Measurements from ENCODE around the gene PRXL2B.
"Not testable (repeated sequence)": the region's sequence is repeated elsewhere in the genome, so short reads cannot be mapped to it uniquely, and the experiment has no call there.

PRXL2B gene

GRCh38 chr1:2544875-2545640 lies 41.5 kb upstream of the PRXL2B start:
- H3K27me3 ChIP-seq (ENCODE audit: control insufficient read depth, insufficient read depth, low read length), result peaks cover 5% of the 10 kb centered on the region
- peaks cover 4% of the 10 kb centered on the region for H3K4me1 ChIP-seq (ENCODE audit: control insufficient read depth, insufficient read depth, low read length)
- no peak overlapping the region for H3K9ac ChIP-seq (ENCODE audit: low read depth, low read length)
- no peaks in the 10 kb centered on the region for H3K9me3 ChIP-seq (ENCODE audit: control insufficient read depth, insufficient read depth, low read length)
- H3K36me3 ChIP-seq (ENCODE audit: control insufficient read depth, insufficient read depth, low read length), result no peaks in the 10 kb centered on the region
- H3K4me3 ChIP-seq (ENCODE audit: low read depth, low read length), result no peak overlapping the region

DNA sequence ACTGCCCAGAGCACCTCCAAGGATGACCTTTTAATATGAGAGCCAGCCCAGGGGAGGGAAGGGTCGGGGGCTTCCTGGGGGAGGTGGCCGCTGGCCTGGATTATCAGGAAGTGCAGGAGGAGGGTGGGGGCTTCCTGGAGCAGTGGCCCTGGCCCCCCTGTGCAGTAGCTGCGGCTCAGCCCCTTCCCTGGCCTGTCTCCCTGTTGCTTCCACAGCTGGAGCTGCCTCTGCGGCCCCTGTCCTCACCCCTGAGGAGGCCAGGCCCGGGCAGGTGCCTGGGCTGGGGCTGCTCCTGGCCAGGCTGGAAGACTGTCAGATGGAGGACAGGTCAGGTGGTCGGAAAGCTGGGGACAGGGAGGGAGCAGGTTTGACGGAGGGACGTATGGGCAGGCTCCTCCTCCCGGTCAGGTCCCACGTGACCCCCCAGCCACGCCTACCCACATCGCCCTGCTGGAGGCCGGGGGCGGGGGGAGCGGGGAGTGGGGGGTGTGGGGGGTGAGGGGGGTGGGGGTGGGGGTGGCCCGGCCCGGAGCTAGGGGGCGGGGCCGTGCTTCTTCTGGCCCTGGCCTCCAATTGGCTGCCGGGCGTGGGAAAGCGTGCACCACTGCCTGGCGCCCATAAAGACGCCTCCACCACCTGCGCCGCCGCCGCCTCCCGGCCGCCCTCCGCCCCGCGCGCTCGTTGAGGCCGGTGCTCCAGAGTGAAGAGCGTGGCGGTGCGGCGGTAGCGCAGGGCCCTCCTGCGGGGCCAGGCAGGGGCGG lies 40.6 kb upstream of the PRXL2B start:
- Histone ChIP-seq H3K4me1 (ENCODE audit: control insufficient read depth, insufficient read depth, low read length) (peaks cover 4% of the 10 kb centered on the region), H3K4me3 (ENCODE audit: low read depth, low read length) (peak overlapping the region; percentile 67), H3K36me3 (ENCODE audit: control insufficient read depth, insufficient read depth, low read length) (no peaks in the 10 kb centered on the region), H3K9ac (ENCODE audit: low read depth, low read length) (peak overlapping the region; percentile 54), H3K27me3 (ENCODE audit: control insufficient read depth, insufficient read depth, low read length) (peaks cover 5% of the 10 kb centered on the region), H3K9me3 (ENCODE audit: control insufficient read depth, insufficient read depth, low read length) (no peaks in the 10 kb centered on the region)

- H3K36me3 ChIP-seq (ENCODE audit: control insufficient read depth, insufficient read depth, low read length), result no peaks in the 10 kb centered on the region
- peaks cover 4% of the 10 kb centered on the region for H3K4me1 ChIP-seq (ENCODE audit: control insufficient read depth, insufficient read depth, low read length)
- H3K9ac ChIP-seq (ENCODE audit: low read depth, low read length), result peak overlapping the region; percentile 54
- peak overlapping the region; percentile 67 for H3K4me3 ChIP-seq (ENCODE audit: low read depth, low read length)
- H3K27me3 ChIP-seq (ENCODE audit: control insufficient read depth, insufficient read depth, low read length), result peaks cover 3% of the 10 kb centered on the region
- H3K9me3 ChIP-seq (ENCODE audit: control insufficient read depth, insufficient read depth, low read length), result no peaks in the 10 kb centered on the region
These were observed 39.9 kb upstream of the PRXL2B start for GRCh38 chr1:2546515-2547209.

- Histone ChIP-seq H3K9ac (ENCODE audit: low read depth, low read length) (peak overlapping the region; percentile 47), H3K9me3 (ENCODE audit: control insufficient read depth, insufficient read depth, low read length) (no peaks in the 10 kb centered on the region), H3K36me3 (ENCODE audit: control insufficient read depth, insufficient read depth, low read length) (no peaks in the 10 kb centered on the region), H3K4me1 (ENCODE audit: control insufficient read depth, insufficient read depth, low read length) (peaks cover 4% of the 10 kb centered on the region), H3K27me3 (ENCODE audit: control insufficient read depth, insufficient read depth, low read length) (peaks cover 3% of the 10 kb centered on the region), H3K4me3 (ENCODE audit: low read depth, low read length) (peak overlapping the region; percentile 67)
These were observed 39.1 kb upstream of the PRXL2B start for GRCh38 chr1:2547210-2548067.

GRCh38 chr1:2548068-2548589 lies 38.4 kb upstream of the PRXL2B start:
- H3K9ac ChIP-seq (ENCODE audit: low read depth, low read length), result no peak overlapping the region
- peak overlapping the region; percentile 67 for H3K4me3 ChIP-seq (ENCODE audit: low read depth, low read length)
- peaks cover 4% of the 10 kb centered on the region for H3K4me1 ChIP-seq (ENCODE audit: control insufficient read depth, insufficient read depth, low read length)
- no peaks in the 10 kb centered on the region for H3K9me3 ChIP-seq (ENCODE audit: control insufficient read depth, insufficient read depth, low read length)
- no peaks in the 10 kb centered on the region for H3K36me3 ChIP-seq (ENCODE audit: control insufficient read depth, insufficient read depth, low read length)
- peaks cover 3% of the 10 kb centered on the region for H3K27me3 ChIP-seq (ENCODE audit: control insufficient read depth, insufficient read depth, low read length)

DNA sequence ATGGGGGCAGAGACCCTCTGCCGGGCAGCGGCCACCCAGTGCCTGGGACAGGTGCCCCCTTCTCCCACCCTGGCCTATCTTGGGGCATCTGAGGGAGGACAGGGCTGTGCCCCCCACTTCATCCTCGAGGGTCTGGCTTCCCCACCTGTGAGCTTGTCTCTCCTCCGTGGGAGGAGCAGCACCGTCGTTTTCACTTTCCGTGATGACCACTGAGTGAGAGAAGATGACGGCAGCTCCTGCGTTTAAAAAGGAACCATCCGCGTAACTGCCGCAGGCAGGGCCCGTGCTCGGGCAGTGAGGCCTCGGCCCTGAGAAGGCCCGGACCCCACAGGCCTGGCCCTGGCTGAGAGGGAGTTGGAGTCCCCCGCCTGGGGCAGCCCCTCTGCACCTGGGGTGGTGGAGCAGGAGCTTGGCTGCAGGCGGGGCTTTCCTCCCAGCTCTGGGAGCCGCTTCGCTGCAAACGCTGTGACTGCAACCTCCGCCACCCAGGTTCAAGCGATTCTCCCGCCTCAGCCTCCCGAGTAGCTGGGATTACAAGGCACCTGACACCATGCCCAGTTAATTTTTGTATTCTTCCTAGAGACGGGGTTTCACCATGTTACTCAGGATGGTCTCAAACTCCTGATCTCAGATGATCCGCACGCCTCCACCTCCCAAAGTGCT lies 37.1 kb upstream of the PRXL2B start:
- not testable (repeated sequence) for H3K36me3 ChIP-seq (ENCODE audit: control insufficient read depth, insufficient read depth, low read length); H3K27me3 ChIP-seq (ENCODE audit: control insufficient read depth, insufficient read depth, low read length); H3K4me3 ChIP-seq (ENCODE audit: low read depth, low read length); H3K4me1 ChIP-seq (ENCODE audit: control insufficient read depth, insufficient read depth, low read length); H3K9me3 ChIP-seq (ENCODE audit: control insufficient read depth, insufficient read depth, low read length); H3K9ac ChIP-seq (ENCODE audit: low read depth, low read length)

GRCh38 chr1:2550309-2550861 lies 36.2 kb upstream of the PRXL2B start:
- not testable (repeated sequence) for H3K27me3 ChIP-seq (ENCODE audit: control insufficient read depth, insufficient read depth, low read length); H3K4me3 ChIP-seq (ENCODE audit: low read depth, low read length); H3K36me3 ChIP-seq (ENCODE audit: control insufficient read depth, insufficient read depth, low read length); H3K4me1 ChIP-seq (ENCODE audit: control insufficient read depth, insufficient read depth, low read length); H3K9ac ChIP-seq (ENCODE audit: low read depth, low read length); H3K9me3 ChIP-seq (ENCODE audit: control insufficient read depth, insufficient read depth, low read length)

GRCh38 chr1:2551544-2551943 lies 35.0 kb upstream of the PRXL2B start:
- not testable (repeated sequence) for H3K36me3 ChIP-seq (ENCODE audit: control insufficient read depth, insufficient read depth, low read length); H3K4me1 ChIP-seq (ENCODE audit: control insufficient read depth, insufficient read depth, low read length); H3K9ac ChIP-seq (ENCODE audit: low read depth, low read length); H3K9me3 ChIP-seq (ENCODE audit: control insufficient read depth, insufficient read depth, low read length); H3K27me3 ChIP-seq (ENCODE audit: control insufficient read depth, insufficient read depth, low read length); H3K4me3 ChIP-seq (ENCODE audit: low read depth, low read length)

GRCh38 chr1:2552189-2552588 lies 34.4 kb upstream of the PRXL2B start:
- Histone ChIP-seq H3K4me3 (ENCODE audit: low read depth, low read length) (no peak overlapping the region), H3K9me3 (ENCODE audit: control insufficient read depth, insufficient read depth, low read length) (no peaks in the 10 kb centered on the region), H3K36me3 (ENCODE audit: control insufficient read depth, insufficient read depth, low read length) (no peaks in the 10 kb centered on the region), H3K9ac (ENCODE audit: low read depth, low read length) (no peak overlapping the region), H3K4me1 (ENCODE audit: control insufficient read depth, insufficient read depth, low read length) (no peaks in the 10 kb centered on the region), H3K27me3 (ENCODE audit: control insufficient read depth, insufficient read depth, low read length) (no peaks in the 10 kb centered on the region)

- not testable (repeated sequence) for H3K36me3 ChIP-seq (ENCODE audit: control insufficient read depth, insufficient read depth, low read length); H3K9ac ChIP-seq (ENCODE audit: low read depth, low read length); H3K4me3 ChIP-seq (ENCODE audit: low read depth, low read length); H3K9me3 ChIP-seq (ENCODE audit: control insufficient read depth, insufficient read depth, low read length); H3K4me1 ChIP-seq (ENCODE audit: control insufficient read depth, insufficient read depth, low read length); H3K27me3 ChIP-seq (ENCODE audit: control insufficient read depth, insufficient read depth, low read length)
These were observed 33.5 kb upstream of the PRXL2B start for GRCh38 chr1:2553076-2553475.

All from iPS-15b (cell line).